Neuronal stem cell (in vitro differentiated cells): ENCODE measurements around the gene JPH3.

Experiments
- DNase-seq: peaks from one replicate; pipeline ENCODE4 v3.0.0-alpha.2; 2013; ENCODE audit warnings: low spot score
- H2AFZ ChIP-seq: one replicate; pipeline ENCODE4 v1.6.1; 2013; ENCODE audit warnings: mild to moderate bottlenecking, low read length, inconsistent platforms
- H2AK5ac ChIP-seq: 2 replicates; pipeline ENCODE4 v1.6.1; 2013; ENCODE audit warnings: low read depth, mild to moderate bottlenecking, inconsistent platforms, low read length, moderate library complexity, mixed read lengths
- H2BK120ac ChIP-seq: 2 replicates; pipeline ENCODE4 v1.6.1; 2013; ENCODE audit warnings: low read depth, mild to moderate bottlenecking, inconsistent platforms, low read length, moderate library complexity, mixed read lengths
- H2BK12ac ChIP-seq: one replicate; pipeline ENCODE4 v1.6.1; 2013; ENCODE audit warnings: low read length, inconsistent platforms
- H2BK15ac ChIP-seq: 2 replicates; pipeline ENCODE4 v1.6.1; 2013; ENCODE audit warnings: mild to moderate bottlenecking, low read length, inconsistent platforms, mixed read lengths
- H2BK5ac ChIP-seq: one replicate; pipeline ENCODE4 v1.6.1; 2013; ENCODE audit warnings: inconsistent platforms, mild to moderate bottlenecking, low read length, moderate library complexity
- H3K14ac ChIP-seq: one replicate; pipeline ENCODE4 v1.6.1; 2013; ENCODE audit warnings: low read length, inconsistent platforms
- H3K18ac ChIP-seq: 2 replicates; pipeline ENCODE4 v1.6.1; 2013; ENCODE audit warnings: low read length, inconsistent platforms
- H3K23ac ChIP-seq: 2 replicates; pipeline ENCODE4 v1.6.1; 2013; ENCODE audit warnings: low read depth, mild to moderate bottlenecking, mixed read lengths, low read length, inconsistent platforms; ENCODE audit not compliant: poor library complexity
- H3K27ac ChIP-seq: replicated peaks from 3 replicates; pipeline ENCODE4 v1.5.1; 2013; ENCODE audit warnings: low read length, inconsistent platforms
- H3K27me3 ChIP-seq, 3 experiments: 2 replicates each; pipeline ENCODE4 v1.6.1; 2013; ENCODE audit warnings: low read length in 3 of 3, mild to moderate bottlenecking in 2 of 3, inconsistent platforms in 1 of 3, low read depth in 1 of 3, mixed read lengths in 1 of 3, moderate library complexity in 1 of 3; ENCODE audit not compliant: control insufficient read depth in 3 of 3, insufficient read depth in 3 of 3
- H3K36me3 ChIP-seq, 2 donors: replicated peaks in 1 of 2; 2 replicates each; pipeline ENCODE4 v1.6.1; 2013; ENCODE audit warnings: low read length in 2 of 2; ENCODE audit not compliant: control insufficient read depth in 2 of 2, insufficient read depth in 2 of 2
- H3K4ac ChIP-seq: 2 replicates; pipeline ENCODE4 v1.6.1; 2013; ENCODE audit warnings: inconsistent platforms, mild to moderate bottlenecking, low read length, moderate library complexity
- H3K4me1 ChIP-seq, 2 donors: 1 replicate in 1 of 2; 2 replicates in 1 of 2; pipeline ENCODE4 v1.6.1; 2013; ENCODE audit warnings: low read length in 2 of 2, low read depth in 1 of 2; ENCODE audit not compliant: control insufficient read depth in 2 of 2, insufficient read depth in 1 of 2
- H3K4me2 ChIP-seq: one replicate; pipeline ENCODE4 v1.6.1; 2013; ENCODE audit warnings: mild to moderate bottlenecking, low read length, inconsistent platforms; ENCODE audit not compliant: insufficient read depth, poor library complexity, severe bottlenecking
- H3K4me3 ChIP-seq, 2 donors: 2 replicates each; pipeline ENCODE4 v1.5.1; 2013; ENCODE audit warnings: low read length in 2 of 2, mild to moderate bottlenecking in 2 of 2, inconsistent platforms in 1 of 2, moderate library complexity in 1 of 2
- H3K79me1 ChIP-seq: one replicate; pipeline ENCODE4 v1.6.1; 2013; ENCODE audit warnings: low read depth, mild to moderate bottlenecking, inconsistent platforms, low read length, moderate library complexity
- H3K9ac ChIP-seq: one replicate; pipeline ENCODE4 v1.6.1; 2013; ENCODE audit warnings: mild to moderate bottlenecking, low read depth, low read length, inconsistent platforms; ENCODE audit not compliant: poor library complexity
- H3K9me3 ChIP-seq, 2 donors: replicated peaks in 1 of 2; 2 replicates each; pipeline versions ENCODE3 to v1.6.1; 2013; ENCODE audit warnings: low read length in 2 of 2, mild to moderate bottlenecking in 2 of 2, inconsistent platforms in 1 of 2, low read depth in 1 of 2, mixed read lengths in 1 of 2, moderate library complexity in 1 of 2; ENCODE audit not compliant: control insufficient read depth in 2 of 2, insufficient read depth in 1 of 2
- H4K8ac ChIP-seq: one replicate; pipeline ENCODE4 v1.6.1; 2013; ENCODE audit warnings: low read depth, mild to moderate bottlenecking, inconsistent platforms, low read length, moderate library complexity
- H4K91ac ChIP-seq: one replicate; pipeline ENCODE4 v1.6.1; 2013; ENCODE audit warnings: low read length, low read depth, mild to moderate bottlenecking, inconsistent platforms; ENCODE audit not compliant: poor library complexity
- WGBS, 2 donors: extraction: QIAGEN DNeasy Blood & Tissue Kit; methylation state at CpG; one replicate each; pipeline ENCODE4 v1.1.7; 2013; ENCODE audit warnings: missing lambda C conversion rate in 2 of 2, mixed read lengths in 1 of 2; ENCODE audit not compliant: insufficient read length in 2 of 2, insufficient replicate concordance in 1 of 2; ENCODE audit errors: extremely low coverage in 2 of 2; 5-methylcytosine and 5-hydroxymethylcytosine counted together

Gene JPH3

GRCh38 chr16:87652799-87653198 lies 50.5 kb downstream of the JPH3 start:
- Histone ChIP-seq H2AFZ (no peak overlapping the region), H2BK15ac (no peak overlapping the region), H3K9me3 (no peaks in the 10 kb centered on the region), H3K79me1 (peaks cover 2% of the 10 kb centered on the region), H2AK5ac (no peak overlapping the region), H4K8ac (no peak overlapping the region), H2BK12ac (no peak overlapping the region), H3K14ac (no peak overlapping the region), H2BK120ac (no peak overlapping the region), H4K91ac (no peak overlapping the region), H3K23ac (no peak overlapping the region), H3K4me1 (peaks cover 0 to under 1% of the 10 kb centered on the region in 2 donors), H3K4ac (no peak overlapping the region), H3K27ac (no peak overlapping the region), H2BK5ac (no peak overlapping the region), H3K4me3 (no peak overlapping the region), H3K27me3 (peaks cover 0 to 17% (median 0%) of the 10 kb centered on the region in 3 experiments), H3K4me2 (no peak overlapping the region), H3K9ac (no peak overlapping the region), H3K36me3 (no peaks in the 10 kb centered on the region), H3K18ac (no peak overlapping the region)
- no peak for DNase-seq
- no CpG with 5 or more reads among the region's 6 CpGs for WGBS, 2 donors

GRCh38 chr16:87653234-87653633 lies 50.9 kb downstream of the JPH3 start:
- no peak overlapping the region for H3K4me2 ChIP-seq
- H3K4me3 ChIP-seq: no peak overlapping the region
- H2BK12ac ChIP-seq: no peak overlapping the region
- no peak overlapping the region for H4K8ac ChIP-seq
- peaks cover 2% of the 10 kb centered on the region for H3K79me1 ChIP-seq
- no peak overlapping the region for H2AK5ac ChIP-seq
- no peak overlapping the region for H3K4ac ChIP-seq
- no peak overlapping the region for H3K18ac ChIP-seq
- no peaks in the 10 kb centered on the region for H3K9me3 ChIP-seq
- no CpG with 5 or more reads among the region's 5 CpGs for WGBS, 2 donors
- peaks cover 0 to 4% of the 10 kb centered on the region in 2 donors for H3K4me1 ChIP-seq
- no peak overlapping the region for H2AFZ ChIP-seq
- H2BK120ac ChIP-seq: no peak overlapping the region
- no peak overlapping the region for H3K14ac ChIP-seq
- H3K27me3 ChIP-seq: peaks cover 0 to 17% (median 0%) of the 10 kb centered on the region in 3 experiments
- DNase-seq: no peak
- no peak overlapping the region for H3K23ac ChIP-seq
- H3K9ac ChIP-seq: no peak overlapping the region
- H3K27ac ChIP-seq: no peak overlapping the region
- H2BK5ac ChIP-seq: no peak overlapping the region
- no peaks in the 10 kb centered on the region for H3K36me3 ChIP-seq
- H2BK15ac ChIP-seq: no peak overlapping the region
- H4K91ac ChIP-seq: no peak overlapping the region

GRCh38 chr16:87654826-87655225 lies 52.5 kb downstream of the JPH3 start:
- H3K36me3 ChIP-seq: no peaks in the 10 kb centered on the region
- no peak overlapping the region for H2BK12ac ChIP-seq
- no peak for DNase-seq
- H3K4ac ChIP-seq: no peak overlapping the region
- no peak overlapping the region for H4K91ac ChIP-seq
- no peak overlapping the region for H2AFZ ChIP-seq
- no peak overlapping the region for H3K4me2 ChIP-seq
- H3K27me3 ChIP-seq: peaks cover 0 to 11% (median 0%) of the 10 kb centered on the region in 3 experiments
- H3K9ac ChIP-seq: no peak overlapping the region
- H3K27ac ChIP-seq: no peak overlapping the region
- peaks cover 0 to 6% of the 10 kb centered on the region in 2 donors for H3K4me1 ChIP-seq
- no peaks in the 10 kb centered on the region for H3K9me3 ChIP-seq
- H3K18ac ChIP-seq: no peak overlapping the region
- no peak overlapping the region for H2BK120ac ChIP-seq
- no peak overlapping the region for H2BK15ac ChIP-seq
- peak overlapping the region; percentile 40 for H2BK5ac ChIP-seq
- peaks cover 2% of the 10 kb centered on the region for H3K79me1 ChIP-seq
- no peak overlapping the region for H4K8ac ChIP-seq
- WGBS, 2 donors: no CpG with 5 or more reads among the region's 25 CpGs
- H3K4me3 ChIP-seq: no peak overlapping the region
- H3K14ac ChIP-seq: peak overlapping the region; percentile 72
- no peak overlapping the region for H3K23ac ChIP-seq
- peak overlapping the region; percentile 38 for H2AK5ac ChIP-seq

- no peak for DNase-seq
- H3K79me1 ChIP-seq: peaks cover 2% of the 10 kb centered on the region
- H2AK5ac ChIP-seq: no peak overlapping the region
- H2BK15ac ChIP-seq: no peak overlapping the region
- H3K36me3 ChIP-seq: no peaks in the 10 kb centered on the region
- H3K4ac ChIP-seq: no peak overlapping the region
- peaks cover 0 to 6% of the 10 kb centered on the region in 2 donors for H3K4me1 ChIP-seq
- H2AFZ ChIP-seq: no peak overlapping the region
- no peak overlapping the region for H3K9ac ChIP-seq
- no peak overlapping the region for H4K8ac ChIP-seq
- H3K27me3 ChIP-seq: no peaks in the 10 kb centered on the region
- no peak overlapping the region for H4K91ac ChIP-seq
- H3K27ac ChIP-seq: no peak overlapping the region
- no peak overlapping the region for H3K4me3 ChIP-seq
- no peak overlapping the region for H2BK12ac ChIP-seq
- no peak overlapping the region for H2BK120ac ChIP-seq
- H3K23ac ChIP-seq: no peak overlapping the region
- H3K18ac ChIP-seq: no peak overlapping the region
- H3K4me2 ChIP-seq: no peak overlapping the region
- WGBS, 2 donors: no CpG with 5 or more reads among the region's 14 CpGs
- H3K14ac ChIP-seq: no peak overlapping the region
- H2BK5ac ChIP-seq: no peak overlapping the region
- H3K9me3 ChIP-seq: no peaks in the 10 kb centered on the region
These were observed 54.0 kb downstream of the JPH3 start for GRCh38 chr16:87656328-87656727.
